H9 (cell line): ENCODE results near the gene EIF5A. TPM values are rescaled to one million over a fixed set of nuclear protein-coding genes. Genes with fewer than 3 reads are reported as not detected.

Source experiments
- DNase-seq: peaks from one replicate; pipeline ENCODE4 v3.0.0-alpha.2; 2017
- H2AFZ ChIP-seq: one replicate; pipeline ENCODE4 v1.6.1; 2013; ENCODE audit warnings: mild to moderate bottlenecking, low read length, control low read depth, moderate library complexity
- H2AK5ac ChIP-seq: 2 replicates; pipeline ENCODE4 v1.6.1; 2013; ENCODE audit warnings: low read length, control low read depth, mixed read lengths; ENCODE audit not compliant: insufficient read length
- H2BK120ac ChIP-seq: one replicate; pipeline ENCODE4 v1.6.1; 2013; ENCODE audit warnings: low read depth, mild to moderate bottlenecking, low read length, control low read depth, inconsistent platforms; ENCODE audit not compliant: poor library complexity, severe bottlenecking
- H2BK12ac ChIP-seq: 2 replicates; pipeline ENCODE4 v1.6.1; 2013; ENCODE audit warnings: low read length, control low read depth, mixed read lengths, low read depth; ENCODE audit not compliant: insufficient read length
- H2BK15ac ChIP-seq: 2 replicates; pipeline ENCODE4 v1.6.1; 2013; ENCODE audit warnings: low read depth, low read length, control low read depth
- H2BK20ac ChIP-seq: one replicate; pipeline ENCODE4 v1.6.1; 2013; ENCODE audit warnings: low read depth, mild to moderate bottlenecking, low read length, control low read depth, inconsistent platforms; ENCODE audit not compliant: poor library complexity, severe bottlenecking
- H2BK5ac ChIP-seq: 2 replicates; pipeline ENCODE4 v1.6.1; 2013; ENCODE audit warnings: low read length, control low read depth, mixed read lengths; ENCODE audit not compliant: insufficient read length
- H3K14ac ChIP-seq: 2 replicates; pipeline ENCODE4 v1.6.1; 2013; ENCODE audit warnings: low read length, control low read depth; ENCODE audit not compliant: insufficient read depth
- H3K18ac ChIP-seq: 2 replicates; pipeline ENCODE4 v1.6.1; 2013; ENCODE audit warnings: low read depth, mild to moderate bottlenecking, mixed read lengths, low read length, control low read depth; ENCODE audit not compliant: insufficient read length
- H3K23ac ChIP-seq: 2 replicates; pipeline ENCODE4 v1.6.1; 2013; ENCODE audit warnings: low read length, control low read depth, mixed read lengths, low read depth; ENCODE audit not compliant: insufficient read length
- H3K23me2 ChIP-seq: 2 replicates; pipeline ENCODE4 v1.6.1; 2013; ENCODE audit warnings: low read depth, mild to moderate bottlenecking, mixed read lengths, low read length, control low read depth; ENCODE audit not compliant: insufficient read length, poor library complexity, severe bottlenecking
- H3K27ac ChIP-seq: 2 replicates; pipeline ENCODE4 v1.5.1; 2013; ENCODE audit warnings: low read length, control low read depth, mixed read lengths, low read depth; ENCODE audit not compliant: insufficient read length
- H3K27me3 ChIP-seq: 2 replicates; pipeline ENCODE4 v1.6.1; 2013; ENCODE audit warnings: low read length, control low read depth, inconsistent platforms; ENCODE audit not compliant: insufficient read depth
- H3K4ac ChIP-seq: 2 replicates; pipeline ENCODE4 v1.6.1; 2013; ENCODE audit warnings: low read depth, mild to moderate bottlenecking, control low read depth, inconsistent platforms, low read length, moderate library complexity
- H3K4me1 ChIP-seq: 2 replicates; pipeline ENCODE4 v1.6.1; 2013; ENCODE audit warnings: low read length, control low read depth, inconsistent platforms; ENCODE audit not compliant: insufficient read depth
- H3K4me2 ChIP-seq: 2 replicates; pipeline ENCODE4 v1.6.1; 2013; ENCODE audit warnings: low read length, control low read depth, mixed read lengths; ENCODE audit not compliant: insufficient read length, insufficient read depth
- H3K56ac ChIP-seq: 2 replicates; pipeline ENCODE4 v1.6.1; 2013; ENCODE audit warnings: low read depth, mild to moderate bottlenecking, mixed read lengths, low read length, control low read depth; ENCODE audit not compliant: insufficient read length
- H3K79me1 ChIP-seq: 2 replicates; pipeline ENCODE4 v1.6.1; 2013; ENCODE audit warnings: low read depth, mild to moderate bottlenecking, moderate library complexity, low read length, control low read depth, inconsistent platforms; ENCODE audit not compliant: insufficient read depth, poor library complexity, severe bottlenecking
- H3K79me2 ChIP-seq: 2 replicates; pipeline ENCODE4 v1.6.1; 2013; ENCODE audit warnings: low read length, control low read depth, inconsistent platforms; ENCODE audit not compliant: insufficient read depth
- H3K9ac ChIP-seq: 2 replicates; pipeline ENCODE4 v1.6.1; 2013; ENCODE audit warnings: low read length, control low read depth, mixed read lengths; ENCODE audit not compliant: insufficient read length; ENCODE audit errors: extremely low read depth
- H3K9me3 ChIP-seq: one replicate; pipeline ENCODE4 v1.6.1; 2013; ENCODE audit warnings: low read depth, low read length, inconsistent platforms; ENCODE audit not compliant: control insufficient read depth
- H3T11ph ChIP-seq: one replicate; pipeline ENCODE4 v1.6.1; 2013; ENCODE audit warnings: mild to moderate bottlenecking, low read length, control low read depth, inconsistent platforms
- H4K20me1 ChIP-seq: one replicate; pipeline ENCODE4 v1.6.1; 2013; ENCODE audit not compliant: control insufficient read depth, insufficient read length, insufficient read depth
- H4K5ac ChIP-seq: 2 replicates; pipeline ENCODE4 v1.6.1; 2013; ENCODE audit warnings: low read depth, mild to moderate bottlenecking, mixed read lengths, low read length, control low read depth; ENCODE audit not compliant: insufficient read length
- H4K8ac ChIP-seq: replicated peaks from 2 replicates; pipeline ENCODE4 v1.6.1; 2013; ENCODE audit warnings: low read length, control low read depth, mixed read lengths, low read depth; ENCODE audit not compliant: insufficient read length
- H4K91ac ChIP-seq: 2 replicates; pipeline ENCODE4 v1.6.1; 2013; ENCODE audit warnings: low read depth, mild to moderate bottlenecking, moderate library complexity, mixed read lengths, low read length, control low read depth; ENCODE audit not compliant: insufficient read length
- H3K27ac Mint-ChIP-seq, 3 experiments: 2 replicates in 2 of 3; 3 replicates in 1 of 3; pipeline ENCODE4 v1.8.0; 2020 to 2021; ENCODE audit warnings: mixed read lengths in 3 of 3, mild to moderate bottlenecking in 1 of 3, moderate library complexity in 1 of 3
- H3K27me3 Mint-ChIP-seq: 2 replicates; pipeline ENCODE4 v1.8.0; 2021; ENCODE audit warnings: low read depth, mild to moderate bottlenecking, moderate library complexity, mixed read lengths
- H3K36me3 Mint-ChIP-seq, 3 experiments: 2 replicates in 2 of 3; 3 replicates in 1 of 3; pipeline ENCODE4 v1.8.0; 2020 to 2021; ENCODE audit warnings: low read depth in 3 of 3, mixed read lengths in 3 of 3; ENCODE audit not compliant: insufficient read depth in 1 of 3
- H3K4me1 Mint-ChIP-seq, 2 experiments: 2 replicates each; pipeline ENCODE4 v1.8.0; 2020; ENCODE audit warnings: mixed read lengths in 2 of 2
- H3K4me3 Mint-ChIP-seq, 2 experiments: 2 replicates in 1 of 2; 3 replicates in 1 of 2; pipeline ENCODE4 v1.8.0; 2020 to 2021; ENCODE audit warnings: mild to moderate bottlenecking in 2 of 2, mixed read lengths in 2 of 2, moderate library complexity in 1 of 2
- H3K9me3 Mint-ChIP-seq, 2 experiments: 2 replicates in 1 of 2; 3 replicates in 1 of 2; pipeline ENCODE4 v1.8.0; 2020; ENCODE audit warnings: mild to moderate bottlenecking in 2 of 2, mixed read lengths in 2 of 2, moderate library complexity in 1 of 2
- WGBS: extraction: QIAGEN DNeasy Blood & Tissue Kit; methylation state at CpG from one replicate; pipeline ENCODE4 v1.1.7; 2013; ENCODE audit warnings: missing lambda C conversion rate, low lambda C conversion rate, mixed read lengths; ENCODE audit not compliant: insufficient read length; ENCODE audit errors: extremely low coverage; 5-methylcytosine and 5-hydroxymethylcytosine counted together
- total RNA-seq: library from RNA; stranded (reverse); gene quantifications from 2 replicates; pipeline ENCODE4 v1.2.1, GENCODE V29; 2021
- TF ChIP-seq, protein P1 (sequence below): fragments of 200-600 bp; sonication (generic); conservative IDR thresholded peaks from 3 replicates; pipeline ENCODE4 v1.8.0; 2021; ENCODE audit warnings: antibody characterized with exemption, mild to moderate bottlenecking

Gene EIF5A
- total RNA-seq, 1 experiment from 2014 or later = 978 TPM

- no peak overlapping the region for H2BK5ac ChIP-seq
- WGBS = no CpG with 5 or more reads among the region's 12 CpGs
- no peaks in the 10 kb centered on the region for H3K4me1 ChIP-seq
- peaks cover 1% of the 10 kb centered on the region for H3K23me2 ChIP-seq
- H3K27ac ChIP-seq = no peak overlapping the region
- H3K9me3 ChIP-seq = no peaks in the 10 kb centered on the region
- no peak overlapping the region for H3K4me2 ChIP-seq
- H3K79me2 ChIP-seq = no peaks in the 10 kb centered on the region; the same call in 1 of the 2 replicates
- no peak overlapping the region for H3K4ac ChIP-seq
- Mint-ChIP-seq H3K27ac (no peak overlapping the region; a peak in 1 of 7 replicates), H3K36me3 (no peaks in the 10 kb centered on the region), H3K4me1 (peaks cover 17 to 23% of the 10 kb centered on the region in 2 experiments), H3K9me3 (no peaks in the 10 kb centered on the region), H3K27me3 (peaks cover 12% of the 10 kb centered on the region), H3K4me3 (peak overlapping the region in 1 of 2 experiments; percentile 56; a peak in 1 of 5 replicates)
- no peak overlapping the region for H2BK20ac ChIP-seq
- H3T11ph ChIP-seq = no peak overlapping the region
- H2BK120ac ChIP-seq = no peak overlapping the region
- no peak overlapping the region for H2AFZ ChIP-seq
- no peaks in the 10 kb centered on the region for H3K79me1 ChIP-seq
- peak; percentile 98 for DNase-seq
- H3K23ac ChIP-seq = no peak overlapping the region
- no peak overlapping the region for H4K91ac ChIP-seq
- no peak overlapping the region for H2BK12ac ChIP-seq
- H3K27me3 ChIP-seq = no peaks in the 10 kb centered on the region
- no peaks in the 10 kb centered on the region for H4K20me1 ChIP-seq
- no peak overlapping the region for H3K9ac ChIP-seq
- no peak overlapping the region for H2AK5ac ChIP-seq
- H3K14ac ChIP-seq = no peak overlapping the region
- H4K8ac ChIP-seq = no peak overlapping the region
- H4K5ac ChIP-seq = no peak overlapping the region
- no peak overlapping the region for H3K56ac ChIP-seq
- TF ChIP-seq, protein P1, sequence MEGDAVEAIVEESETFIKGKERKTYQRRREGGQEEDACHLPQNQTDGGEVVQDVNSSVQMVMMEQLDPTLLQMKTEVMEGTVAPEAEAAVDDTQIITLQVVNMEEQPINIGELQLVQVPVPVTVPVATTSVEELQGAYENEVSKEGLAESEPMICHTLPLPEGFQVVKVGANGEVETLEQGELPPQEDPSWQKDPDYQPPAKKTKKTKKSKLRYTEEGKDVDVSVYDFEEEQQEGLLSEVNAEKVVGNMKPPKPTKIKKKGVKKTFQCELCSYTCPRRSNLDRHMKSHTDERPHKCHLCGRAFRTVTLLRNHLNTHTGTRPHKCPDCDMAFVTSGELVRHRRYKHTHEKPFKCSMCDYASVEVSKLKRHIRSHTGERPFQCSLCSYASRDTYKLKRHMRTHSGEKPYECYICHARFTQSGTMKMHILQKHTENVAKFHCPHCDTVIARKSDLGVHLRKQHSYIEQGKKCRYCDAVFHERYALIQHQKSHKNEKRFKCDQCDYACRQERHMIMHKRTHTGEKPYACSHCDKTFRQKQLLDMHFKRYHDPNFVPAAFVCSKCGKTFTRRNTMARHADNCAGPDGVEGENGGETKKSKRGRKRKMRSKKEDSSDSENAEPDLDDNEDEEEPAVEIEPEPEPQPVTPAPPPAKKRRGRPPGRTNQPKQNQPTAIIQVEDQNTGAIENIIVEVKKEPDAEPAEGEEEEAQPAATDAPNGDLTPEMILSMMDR = peak; percentile 98
- no peak overlapping the region for H2BK15ac ChIP-seq
- H3K18ac ChIP-seq = no peak overlapping the region
These were observed 48.7 kb downstream of the EIF5A start for GRCh38 chr17:7356072-7356549.
